ENCODE results near the gene IFNG-AS1. TPM values are rescaled to one million over a fixed set of nuclear protein-coding genes. Genes with fewer than 3 reads are reported as not detected.

Gene IFNG-AS1
- total RNA-seq, 4 donors from 2014 or later: not detected

DNA sequence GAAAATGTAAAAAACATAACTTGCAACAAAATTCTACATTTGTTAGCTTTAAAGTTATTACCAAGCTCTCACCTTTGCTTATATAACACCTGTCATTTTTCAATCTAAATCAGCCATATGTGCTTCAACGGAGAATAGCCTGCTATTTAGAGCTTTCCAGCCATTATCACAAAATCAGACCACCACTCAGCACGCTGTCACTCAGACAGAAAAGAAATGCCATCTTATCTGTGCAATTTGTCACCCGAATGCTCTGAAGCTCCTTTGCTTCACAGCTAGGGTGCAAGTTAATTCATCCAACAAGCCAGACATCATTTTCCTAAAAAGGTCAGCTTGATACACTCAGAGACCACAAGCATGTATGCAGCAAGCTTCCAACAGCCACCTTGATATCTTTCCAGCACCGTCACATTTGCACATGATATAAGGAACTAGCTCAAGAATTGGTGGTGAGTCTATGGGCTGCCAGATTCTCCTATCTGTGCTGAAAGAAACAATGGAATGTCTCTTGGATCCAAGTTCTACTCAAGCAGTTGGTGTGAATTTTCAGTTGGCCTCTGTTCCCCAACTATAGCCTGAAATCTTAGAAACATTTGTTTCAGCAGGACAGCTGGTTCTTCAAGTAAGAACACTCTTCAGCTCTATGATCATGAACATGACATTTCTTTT lies 20.0 kb upstream of the IFNG-AS1 start:
- Histone ChIP-seq H3K9me3 (no peaks in the 10 kb centered on the region), H3K4me3 (no peak overlapping the region), H3K36me3 (no peaks in the 10 kb centered on the region), H3K27me3 (no peaks in the 10 kb centered on the region), H3K4me1 (no peaks in the 10 kb centered on the region), H3K27ac (no peak overlapping the region)
- DNase-seq: no peak
- TF ChIP-seq, protein P1, sequence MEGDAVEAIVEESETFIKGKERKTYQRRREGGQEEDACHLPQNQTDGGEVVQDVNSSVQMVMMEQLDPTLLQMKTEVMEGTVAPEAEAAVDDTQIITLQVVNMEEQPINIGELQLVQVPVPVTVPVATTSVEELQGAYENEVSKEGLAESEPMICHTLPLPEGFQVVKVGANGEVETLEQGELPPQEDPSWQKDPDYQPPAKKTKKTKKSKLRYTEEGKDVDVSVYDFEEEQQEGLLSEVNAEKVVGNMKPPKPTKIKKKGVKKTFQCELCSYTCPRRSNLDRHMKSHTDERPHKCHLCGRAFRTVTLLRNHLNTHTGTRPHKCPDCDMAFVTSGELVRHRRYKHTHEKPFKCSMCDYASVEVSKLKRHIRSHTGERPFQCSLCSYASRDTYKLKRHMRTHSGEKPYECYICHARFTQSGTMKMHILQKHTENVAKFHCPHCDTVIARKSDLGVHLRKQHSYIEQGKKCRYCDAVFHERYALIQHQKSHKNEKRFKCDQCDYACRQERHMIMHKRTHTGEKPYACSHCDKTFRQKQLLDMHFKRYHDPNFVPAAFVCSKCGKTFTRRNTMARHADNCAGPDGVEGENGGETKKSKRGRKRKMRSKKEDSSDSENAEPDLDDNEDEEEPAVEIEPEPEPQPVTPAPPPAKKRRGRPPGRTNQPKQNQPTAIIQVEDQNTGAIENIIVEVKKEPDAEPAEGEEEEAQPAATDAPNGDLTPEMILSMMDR (IDR thresholded peaks at IDR 0.05 in 4 of 5, conservative IDR thresholded peaks at IDR 0.05 in 1 of 5): no peak
- no peak for TF ChIP-seq POLR2A (IDR thresholded peaks at IDR 0.05)
- ATAC-seq: no peak
- intact Hi-C loops (cut with DNase I; ENCODE audit: low total_unique reads): no loop called here
- in situ Hi-C loops (cut with MboI; ENCODE audit: low sequenced_read_pairs in 4 of 4): no loop called here

GRCh38 chr12:67977668-67978067 lies 11.6 kb upstream of the IFNG-AS1 start:
- Histone ChIP-seq H3K27ac (no peak overlapping the region), H3K4me3 (no peak overlapping the region), H3K27me3 (no peaks in the 10 kb centered on the region), H3K4me1 (no peaks in the 10 kb centered on the region), H3K9me3 (no peaks in the 10 kb centered on the region), H3K36me3 (no peaks in the 10 kb centered on the region)
- in situ Hi-C loops (cut with MboI; ENCODE audit: low sequenced_read_pairs in 4 of 4): no loop called here
- intact Hi-C loops (cut with DNase I; ENCODE audit: low total_unique reads): no loop called here
- no peak for ATAC-seq
- no peak for DNase-seq
- TF ChIP-seq POLR2A (IDR thresholded peaks at IDR 0.05): no peak
- TF ChIP-seq, protein P1 (IDR thresholded peaks at IDR 0.05 in 4 of 5, conservative IDR thresholded peaks at IDR 0.05 in 1 of 5): no peak

GRCh38 chr12:67980391-67980790 lies 8.9 kb upstream of the IFNG-AS1 start:
- no peaks in the 10 kb centered on the region for H3K9me3 ChIP-seq
- H3K4me3 ChIP-seq: no peak overlapping the region
- DNase-seq (no peak), ATAC-seq (no peak)
- in situ Hi-C loops (cut with MboI; ENCODE audit: low sequenced_read_pairs in 4 of 4) (no loop called here), intact Hi-C loops (cut with DNase I; ENCODE audit: low total_unique reads) (no loop called here)
- TF ChIP-seq, protein P1 (IDR thresholded peaks at IDR 0.05 in 4 of 5, conservative IDR thresholded peaks at IDR 0.05 in 1 of 5): no peak
- TF ChIP-seq POLR2A (IDR thresholded peaks at IDR 0.05): no peak
- no peak overlapping the region for H3K27ac ChIP-seq
- H3K36me3 ChIP-seq: no peaks in the 10 kb centered on the region
- no peaks in the 10 kb centered on the region for H3K4me1 ChIP-seq
- no peaks in the 10 kb centered on the region for H3K27me3 ChIP-seq

GRCh38 chr12:67981287-67982162 lies 7.7 kb upstream of the IFNG-AS1 start:
- H3K9me3 ChIP-seq: no peaks in the 10 kb centered on the region
- no peaks in the 10 kb centered on the region for H3K27me3 ChIP-seq
- H3K27ac ChIP-seq: no peak overlapping the region
- H3K4me3 ChIP-seq: no peak overlapping the region
- no peak for DNase-seq
- intact Hi-C loops (cut with DNase I; ENCODE audit: low total_unique reads) (no loop called here), in situ Hi-C loops (cut with MboI; ENCODE audit: low sequenced_read_pairs in 4 of 4) (no loop called here)
- no peak for ATAC-seq
- H3K36me3 ChIP-seq: no peaks in the 10 kb centered on the region
- H3K4me1 ChIP-seq: no peaks in the 10 kb centered on the region
- no peak for TF ChIP-seq POLR2A (IDR thresholded peaks at IDR 0.05)
- TF ChIP-seq, protein P1 (IDR thresholded peaks at IDR 0.05 in 4 of 5, conservative IDR thresholded peaks at IDR 0.05 in 1 of 5): no peak
